ENCODE measurements around the gene XCL2. TPM values are rescaled to one million over a fixed set of nuclear protein-coding genes. Genes with fewer than 3 reads are reported as not detected.

Gene XCL2
- total RNA-seq, 1 experiment from 2014 or later: not detected

DNA sequence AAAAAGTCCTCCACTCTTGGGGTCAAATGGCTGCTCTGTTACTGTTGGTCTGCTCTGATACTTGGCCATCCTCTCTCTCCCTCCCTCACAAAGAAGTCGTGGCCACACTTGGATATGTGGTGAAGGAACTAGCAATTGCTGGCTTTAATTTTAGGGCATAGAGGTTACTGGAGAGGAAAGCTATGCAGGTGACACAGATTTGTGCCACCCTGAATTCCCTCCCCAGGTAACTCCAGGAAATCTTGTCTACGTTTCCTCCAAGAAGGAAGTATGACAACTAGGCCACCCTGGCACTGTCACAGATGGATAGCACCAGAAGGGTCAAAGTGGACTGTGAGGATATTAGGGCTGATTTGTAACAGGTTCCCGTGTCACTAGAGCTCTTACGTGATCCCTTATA lies 36.0 kb downstream of the XCL2 start (continued):
- TF ChIP-seq, protein P1, sequence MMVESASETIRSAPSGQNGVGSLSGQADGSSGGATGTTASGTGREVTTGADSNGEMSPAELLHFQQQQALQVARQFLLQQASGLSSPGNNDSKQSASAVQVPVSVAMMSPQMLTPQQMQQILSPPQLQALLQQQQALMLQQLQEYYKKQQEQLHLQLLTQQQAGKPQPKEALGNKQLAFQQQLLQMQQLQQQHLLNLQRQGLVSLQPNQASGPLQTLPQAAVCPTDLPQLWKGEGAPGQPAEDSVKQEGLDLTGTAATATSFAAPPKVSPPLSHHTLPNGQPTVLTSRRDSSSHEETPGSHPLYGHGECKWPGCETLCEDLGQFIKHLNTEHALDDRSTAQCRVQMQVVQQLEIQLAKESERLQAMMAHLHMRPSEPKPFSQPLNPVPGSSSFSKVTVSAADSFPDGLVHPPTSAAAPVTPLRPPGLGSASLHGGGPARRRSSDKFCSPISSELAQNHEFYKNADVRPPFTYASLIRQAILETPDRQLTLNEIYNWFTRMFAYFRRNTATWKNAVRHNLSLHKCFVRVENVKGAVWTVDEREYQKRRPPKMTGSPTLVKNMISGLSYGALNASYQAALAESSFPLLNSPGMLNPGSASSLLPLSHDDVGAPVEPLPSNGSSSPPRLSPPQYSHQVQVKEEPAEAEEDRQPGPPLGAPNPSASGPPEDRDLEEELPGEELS (CRISPR knock-in tag; IDR thresholded peaks at IDR 0.05): no peak
- no peak for TF ChIP-seq CREB1 (CRISPR knock-in tag; IDR thresholded peaks at IDR 0.05)
- no peak for TF ChIP-seq NR3C1 (CRISPR knock-in tag; conservative IDR thresholded peaks at IDR 0.05; ENCODE audit: low read depth)
- TF ChIP-seq ELF4 (CRISPR knock-in tag; IDR thresholded peaks at IDR 0.05; ENCODE audit: low read depth): no peak
- no peak for TF ChIP-seq MYBL2 (CRISPR knock-in tag; IDR thresholded peaks at IDR 0.05)
- TF ChIP-seq MXD4 (CRISPR knock-in tag; IDR thresholded peaks at IDR 0.05; ENCODE audit: borderline replicate concordance): no peak
- TF ChIP-seq, protein P2, sequence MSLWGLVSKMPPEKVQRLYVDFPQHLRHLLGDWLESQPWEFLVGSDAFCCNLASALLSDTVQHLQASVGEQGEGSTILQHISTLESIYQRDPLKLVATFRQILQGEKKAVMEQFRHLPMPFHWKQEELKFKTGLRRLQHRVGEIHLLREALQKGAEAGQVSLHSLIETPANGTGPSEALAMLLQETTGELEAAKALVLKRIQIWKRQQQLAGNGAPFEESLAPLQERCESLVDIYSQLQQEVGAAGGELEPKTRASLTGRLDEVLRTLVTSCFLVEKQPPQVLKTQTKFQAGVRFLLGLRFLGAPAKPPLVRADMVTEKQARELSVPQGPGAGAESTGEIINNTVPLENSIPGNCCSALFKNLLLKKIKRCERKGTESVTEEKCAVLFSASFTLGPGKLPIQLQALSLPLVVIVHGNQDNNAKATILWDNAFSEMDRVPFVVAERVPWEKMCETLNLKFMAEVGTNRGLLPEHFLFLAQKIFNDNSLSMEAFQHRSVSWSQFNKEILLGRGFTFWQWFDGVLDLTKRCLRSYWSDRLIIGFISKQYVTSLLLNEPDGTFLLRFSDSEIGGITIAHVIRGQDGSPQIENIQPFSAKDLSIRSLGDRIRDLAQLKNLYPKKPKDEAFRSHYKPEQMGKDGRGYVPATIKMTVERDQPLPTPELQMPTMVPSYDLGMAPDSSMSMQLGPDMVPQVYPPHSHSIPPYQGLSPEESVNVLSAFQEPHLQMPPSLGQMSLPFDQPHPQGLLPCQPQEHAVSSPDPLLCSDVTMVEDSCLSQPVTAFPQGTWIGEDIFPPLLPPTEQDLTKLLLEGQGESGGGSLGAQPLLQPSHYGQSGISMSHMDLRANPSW (CRISPR knock-in tag; conservative IDR thresholded peaks at IDR 0.05; ENCODE audit: low read depth): no peak
- TF ChIP-seq ZNF317 (CRISPR knock-in tag; IDR thresholded peaks at IDR 0.05; ENCODE audit: borderline replicate concordance, low read depth): no peak

DNA sequence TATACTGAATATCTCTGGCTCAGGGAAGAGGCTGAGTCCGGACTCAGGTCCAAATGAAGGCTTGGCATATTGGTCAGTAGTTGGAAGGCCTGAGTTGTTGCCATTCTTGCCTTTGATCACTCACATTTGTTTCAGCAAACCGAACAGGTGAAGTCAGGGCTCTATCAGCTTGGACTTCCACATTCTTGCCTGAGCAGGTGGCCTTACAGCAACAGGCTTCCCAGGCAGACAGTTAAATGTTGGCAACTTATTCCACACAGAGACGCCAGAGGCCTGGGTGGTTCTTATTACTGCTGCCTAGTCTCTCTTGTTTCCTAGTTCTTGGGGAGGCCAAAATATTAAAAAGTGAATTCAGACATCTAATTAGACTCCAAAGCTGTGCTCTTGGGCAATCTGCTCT lies 36.6 kb downstream of the XCL2 start:
- ChIA-PET CTCF (no interaction called here), POLR2A (no interaction called here)
- ATAC-seq (no peak), DNase-seq (ENCODE audit: low spot score) (no peak)
- H3K27ac Mint-ChIP-seq: no peak overlapping the region
- no peaks in the 10 kb centered on the region for H3K9me3 Mint-ChIP-seq
- no peaks in the 10 kb centered on the region for H3K4me1 Mint-ChIP-seq
- no peaks in the 10 kb centered on the region for H3K27me3 Mint-ChIP-seq (ENCODE audit: low read depth)
- TF ChIP-seq ZNF138 (CRISPR knock-in tag; conservative IDR thresholded peaks at IDR 0.05) (no peak), SOX15 (CRISPR knock-in tag; IDR thresholded peaks at IDR 0.05) (no peak), ZBTB21 (CRISPR knock-in tag; IDR thresholded peaks at IDR 0.05; ENCODE audit: borderline replicate concordance) (no peak)
- TF ChIP-seq, protein P3, sequence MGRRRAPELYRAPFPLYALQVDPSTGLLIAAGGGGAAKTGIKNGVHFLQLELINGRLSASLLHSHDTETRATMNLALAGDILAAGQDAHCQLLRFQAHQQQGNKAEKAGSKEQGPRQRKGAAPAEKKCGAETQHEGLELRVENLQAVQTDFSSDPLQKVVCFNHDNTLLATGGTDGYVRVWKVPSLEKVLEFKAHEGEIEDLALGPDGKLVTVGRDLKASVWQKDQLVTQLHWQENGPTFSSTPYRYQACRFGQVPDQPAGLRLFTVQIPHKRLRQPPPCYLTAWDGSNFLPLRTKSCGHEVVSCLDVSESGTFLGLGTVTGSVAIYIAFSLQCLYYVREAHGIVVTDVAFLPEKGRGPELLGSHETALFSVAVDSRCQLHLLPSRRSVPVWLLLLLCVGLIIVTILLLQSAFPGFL (CRISPR knock-in tag; IDR thresholded peaks at IDR 0.05; ENCODE audit: borderline replicate concordance): no peak
- no peaks in the 10 kb centered on the region for H3K36me3 Mint-ChIP-seq
- no peak overlapping the region for H3K4me3 Mint-ChIP-seq

DNA sequence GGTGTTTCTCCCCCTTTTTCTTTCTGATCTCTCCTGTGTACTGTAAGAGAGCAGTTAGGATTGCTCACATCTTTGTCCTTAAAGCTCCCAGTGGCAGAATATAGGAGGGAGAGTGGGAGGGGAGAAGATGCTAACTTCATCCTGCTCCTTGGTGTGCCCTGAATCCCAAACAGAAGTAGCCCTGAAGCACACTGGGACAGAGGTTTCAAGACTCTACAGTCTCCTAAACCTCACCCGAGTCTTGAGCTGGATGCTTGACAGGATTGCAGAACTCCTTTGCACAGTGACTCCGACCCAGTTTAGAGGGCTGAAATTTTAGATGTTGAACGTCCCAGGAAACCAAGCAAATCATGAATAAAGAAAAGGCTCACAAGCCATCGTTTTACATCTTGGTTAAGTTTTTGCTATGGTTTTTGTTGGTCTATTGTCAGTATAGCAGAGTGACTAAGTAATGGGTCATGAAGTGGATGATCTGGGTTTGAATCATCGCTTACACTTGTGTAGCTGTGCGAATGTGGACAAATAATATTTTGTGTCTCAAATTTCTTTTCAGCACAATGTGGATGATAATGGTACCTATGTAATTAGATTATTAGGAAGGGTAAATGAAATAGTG lies 37.5 kb downstream of the XCL2 start:
- POLR2A ChIA-PET: no interaction called here
- DNase-seq (ENCODE audit: low spot score) (no peak), ATAC-seq (no peak)
- H3K4me1 Mint-ChIP-seq: no peaks in the 10 kb centered on the region
- 0 out of 2 replicates have a peak, but pooled peaks cover 6% of the 10 kb centered on the region for H3K9me3 Mint-ChIP-seq
- no peak overlapping the region for H3K27ac Mint-ChIP-seq
- TF ChIP-seq CREB1 (CRISPR knock-in tag; IDR thresholded peaks at IDR 0.05) (no peak), GTF2I (CRISPR knock-in tag; conservative IDR thresholded peaks at IDR 0.05) (no peak)
- TF ChIP-seq, protein P4, sequence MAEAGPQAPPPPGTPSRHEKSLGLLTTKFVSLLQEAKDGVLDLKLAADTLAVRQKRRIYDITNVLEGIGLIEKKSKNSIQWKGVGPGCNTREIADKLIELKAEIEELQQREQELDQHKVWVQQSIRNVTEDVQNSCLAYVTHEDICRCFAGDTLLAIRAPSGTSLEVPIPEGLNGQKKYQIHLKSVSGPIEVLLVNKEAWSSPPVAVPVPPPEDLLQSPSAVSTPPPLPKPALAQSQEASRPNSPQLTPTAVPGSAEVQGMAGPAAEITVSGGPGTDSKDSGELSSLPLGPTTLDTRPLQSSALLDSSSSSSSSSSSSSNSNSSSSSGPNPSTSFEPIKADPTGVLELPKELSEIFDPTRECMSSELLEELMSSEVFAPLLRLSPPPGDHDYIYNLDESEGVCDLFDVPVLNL (CRISPR knock-in tag; IDR thresholded peaks at IDR 0.05; ENCODE audit: borderline replicate concordance, low read depth): no peak
- TF ChIP-seq, protein P5, sequence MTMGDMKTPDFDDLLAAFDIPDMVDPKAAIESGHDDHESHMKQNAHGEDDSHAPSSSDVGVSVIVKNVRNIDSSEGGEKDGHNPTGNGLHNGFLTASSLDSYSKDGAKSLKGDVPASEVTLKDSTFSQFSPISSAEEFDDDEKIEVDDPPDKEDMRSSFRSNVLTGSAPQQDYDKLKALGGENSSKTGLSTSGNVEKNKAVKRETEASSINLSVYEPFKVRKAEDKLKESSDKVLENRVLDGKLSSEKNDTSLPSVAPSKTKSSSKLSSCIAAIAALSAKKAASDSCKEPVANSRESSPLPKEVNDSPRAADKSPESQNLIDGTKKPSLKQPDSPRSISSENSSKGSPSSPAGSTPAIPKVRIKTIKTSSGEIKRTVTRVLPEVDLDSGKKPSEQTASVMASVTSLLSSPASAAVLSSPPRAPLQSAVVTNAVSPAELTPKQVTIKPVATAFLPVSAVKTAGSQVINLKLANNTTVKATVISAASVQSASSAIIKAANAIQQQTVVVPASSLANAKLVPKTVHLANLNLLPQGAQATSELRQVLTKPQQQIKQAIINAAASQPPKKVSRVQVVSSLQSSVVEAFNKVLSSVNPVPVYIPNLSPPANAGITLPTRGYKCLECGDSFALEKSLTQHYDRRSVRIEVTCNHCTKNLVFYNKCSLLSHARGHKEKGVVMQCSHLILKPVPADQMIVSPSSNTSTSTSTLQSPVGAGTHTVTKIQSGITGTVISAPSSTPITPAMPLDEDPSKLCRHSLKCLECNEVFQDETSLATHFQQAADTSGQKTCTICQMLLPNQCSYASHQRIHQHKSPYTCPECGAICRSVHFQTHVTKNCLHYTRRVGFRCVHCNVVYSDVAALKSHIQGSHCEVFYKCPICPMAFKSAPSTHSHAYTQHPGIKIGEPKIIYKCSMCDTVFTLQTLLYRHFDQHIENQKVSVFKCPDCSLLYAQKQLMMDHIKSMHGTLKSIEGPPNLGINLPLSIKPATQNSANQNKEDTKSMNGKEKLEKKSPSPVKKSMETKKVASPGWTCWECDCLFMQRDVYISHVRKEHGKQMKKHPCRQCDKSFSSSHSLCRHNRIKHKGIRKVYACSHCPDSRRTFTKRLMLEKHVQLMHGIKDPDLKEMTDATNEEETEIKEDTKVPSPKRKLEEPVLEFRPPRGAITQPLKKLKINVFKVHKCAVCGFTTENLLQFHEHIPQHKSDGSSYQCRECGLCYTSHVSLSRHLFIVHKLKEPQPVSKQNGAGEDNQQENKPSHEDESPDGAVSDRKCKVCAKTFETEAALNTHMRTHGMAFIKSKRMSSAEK (CRISPR knock-in tag; IDR thresholded peaks at IDR 0.05; ENCODE audit: borderline replicate concordance): no peak
- CTCF ChIA-PET: no interaction called here
- H3K27me3 Mint-ChIP-seq (ENCODE audit: low read depth): no peaks in the 10 kb centered on the region
- no peaks in the 10 kb centered on the region for H3K36me3 Mint-ChIP-seq
- no peak overlapping the region for H3K4me3 Mint-ChIP-seq
